GM21390 (cell line): Measurements from ENCODE around the gene PLIN3.
A peak's percentile ranks its signal among the peaks of the same experiment; 100 is the strongest.
"Not testable (repeated sequence)": the region's sequence is repeated elsewhere in the genome, so short reads cannot be mapped to it uniquely, and the experiment has no call there.

Experiments used
- ATAC-seq: cut with Tn5 transposase; IDR thresholded peaks from one replicate; pipeline ENCODE4 v1.9.1; 2021; ENCODE audit not compliant: unreplicated experiment

PLIN3 gene

GRCh38 chr19:4867534-4868285 lies at the start of gene PLIN3:
PLIN3 (minus strand) TSS chr19:4867667; CDS start chr19:4861394, 6,273 bp downstream.
- peak; percentile 69 for ATAC-seq

GRCh38 chr19:4916292-4917082 lies 49.0 kb upstream of the PLIN3 start:
- ATAC-seq = no peak

- no peak for ATAC-seq
Observed at GRCh38 chr19:4914736-4915501, 47.5 kb upstream of the PLIN3 start.

GRCh38 chr19:4913996-4914735 lies 46.7 kb upstream of the PLIN3 start:
- ATAC-seq = no peak

- no peak for ATAC-seq
Observed at GRCh38 chr19:4911786-4912672, 44.6 kb upstream of the PLIN3 start.

- no peak for ATAC-seq
Observed at GRCh38 chr19:4911314-4911713, 43.8 kb upstream of the PLIN3 start.

GRCh38 chr19:4910594-4911281 lies 43.3 kb upstream of the PLIN3 start:
- ATAC-seq = no peak

GRCh38 chr19:4909897-4910593 lies 42.6 kb upstream of the PLIN3 start:
- ATAC-seq = peak; percentile 68

- ATAC-seq = no peak
Observed at GRCh38 chr19:4909156-4909896, 41.9 kb upstream of the PLIN3 start, which contains the start of gene UHRF1. UHRF1 (plus strand) TSS chr19:4909501; CDS start chr19:4910886, 1,385 bp downstream.

- no peak for ATAC-seq
Observed at GRCh38 chr19:4908781-4909155, 41.3 kb upstream of the PLIN3 start.

GRCh38 chr19:4908360-4908759 lies 40.9 kb upstream of the PLIN3 start:
- no peak for ATAC-seq

GRCh38 chr19:4906963-4907362 lies 39.5 kb upstream of the PLIN3 start:
- no peak for ATAC-seq

- ATAC-seq = no peak
Observed at GRCh38 chr19:4904481-4904880, 37.0 kb upstream of the PLIN3 start.

- no peak for ATAC-seq
Observed at GRCh38 chr19:4902796-4903195, 35.3 kb upstream of the PLIN3 start, which contains the start of gene ARRDC5. ARRDC5 (minus strand) TSS chr19:4902896; CDS start chr19:4902825, 71 bp downstream.

- not testable (repeated sequence) for ATAC-seq
Observed at GRCh38 chr19:4900879-4901278, 33.4 kb upstream of the PLIN3 start.

- ATAC-seq = no peak
Observed at GRCh38 chr19:4897146-4897545, 29.7 kb upstream of the PLIN3 start.

GRCh38 chr19:4896372-4896771 lies 28.9 kb upstream of the PLIN3 start:
- ATAC-seq = no peak

GRCh38 chr19:4892962-4893361 lies 25.5 kb upstream of the PLIN3 start:
- ATAC-seq = not testable (repeated sequence)
